GM19193 (cell line): ENCODE results near the gene LTC4S.

Experiments used
- POLR2A ChIP-seq: IDR thresholded peaks from 4 replicates; pipeline ENCODE4 v1.6.1; 2011; ENCODE audit not compliant: insufficient read depth, insufficient read length; ENCODE audit errors: extremely low read depth

The LTC4S gene, protein sequence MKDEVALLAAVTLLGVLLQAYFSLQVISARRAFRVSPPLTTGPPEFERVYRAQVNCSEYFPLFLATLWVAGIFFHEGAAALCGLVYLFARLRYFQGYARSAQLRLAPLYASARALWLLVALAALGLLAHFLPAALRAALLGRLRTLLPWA

DNA sequence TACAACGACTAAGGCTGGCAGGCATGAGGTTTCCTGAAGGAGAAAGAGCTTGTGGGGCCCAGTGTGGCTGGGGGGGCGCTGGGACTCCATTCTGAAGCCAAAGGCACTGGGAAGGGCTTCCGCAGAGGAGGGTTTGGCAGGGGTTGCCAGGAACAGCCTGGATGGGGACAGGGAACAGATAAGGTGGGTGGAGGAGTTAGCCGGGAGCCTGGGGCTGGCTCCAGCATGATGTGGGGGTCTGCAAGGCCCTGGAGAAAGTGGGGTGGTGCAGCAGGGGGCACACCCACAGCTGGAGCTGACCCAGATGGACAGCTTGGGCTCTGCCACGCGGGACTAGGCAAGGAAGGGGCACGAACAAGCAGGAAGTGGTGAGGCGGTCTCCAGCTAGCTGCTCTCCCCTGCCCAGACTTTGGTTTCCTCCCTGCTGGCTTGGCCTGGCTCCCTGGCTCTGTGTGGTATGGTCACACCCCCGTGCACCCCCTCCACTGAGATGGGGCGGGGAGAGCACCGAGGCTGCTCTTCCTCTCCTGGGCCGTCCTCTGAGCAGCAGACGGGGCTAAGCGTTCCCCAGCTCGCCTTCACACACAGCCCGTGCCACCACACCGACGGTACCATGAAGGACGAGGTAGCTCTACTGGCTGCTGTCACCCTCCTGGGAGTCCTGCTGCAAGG lies at the start of gene LTC4S:
Gene LTC4S (plus strand): TSS at position 519 of the 672 bp plus-strand sequence. CDS start 95 bp downstream, at position 614.
- TF ChIP-seq POLR2A = no peak

DNA sequence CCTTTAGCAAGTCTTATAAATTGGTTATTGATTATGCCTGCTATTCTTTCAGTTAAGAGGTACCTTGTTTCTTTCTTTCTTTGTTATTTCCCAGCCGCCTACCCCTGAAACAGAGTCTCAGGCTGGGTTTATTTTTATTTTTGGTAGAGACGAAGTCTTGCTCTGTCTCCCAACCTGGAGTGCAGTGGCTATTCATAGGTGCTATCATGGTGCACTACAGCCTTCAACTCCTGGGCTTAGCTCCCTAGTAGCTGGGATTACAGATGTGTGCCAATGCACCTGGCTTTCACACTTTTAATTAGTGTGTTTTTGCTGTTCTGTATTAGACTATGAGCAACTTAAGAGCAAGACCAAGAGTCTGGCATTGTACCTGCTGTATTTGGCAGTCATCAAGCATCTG lies 46.9 kb upstream of the LTC4S start:
- TF ChIP-seq POLR2A = no peak

DNA sequence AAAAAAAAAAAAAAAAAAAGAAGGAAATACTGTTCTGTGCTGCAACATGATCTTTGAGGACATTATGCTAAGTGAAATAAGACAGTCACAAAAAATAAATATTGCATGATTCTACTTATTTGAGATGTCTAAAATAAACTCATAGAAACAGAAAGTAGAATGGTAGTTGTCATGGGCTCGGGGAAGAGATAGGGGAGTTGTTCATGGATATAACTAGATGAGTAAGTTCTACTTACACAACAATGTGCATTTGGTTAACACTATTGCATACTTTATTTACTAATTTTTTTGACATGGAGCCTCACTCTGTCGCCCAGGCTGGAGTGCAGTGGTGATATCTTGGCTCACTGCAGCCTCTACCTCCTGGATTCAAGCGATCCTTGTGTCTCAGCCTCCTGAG lies 46.0 kb upstream of the LTC4S start:
- no peak for TF ChIP-seq POLR2A

DNA sequence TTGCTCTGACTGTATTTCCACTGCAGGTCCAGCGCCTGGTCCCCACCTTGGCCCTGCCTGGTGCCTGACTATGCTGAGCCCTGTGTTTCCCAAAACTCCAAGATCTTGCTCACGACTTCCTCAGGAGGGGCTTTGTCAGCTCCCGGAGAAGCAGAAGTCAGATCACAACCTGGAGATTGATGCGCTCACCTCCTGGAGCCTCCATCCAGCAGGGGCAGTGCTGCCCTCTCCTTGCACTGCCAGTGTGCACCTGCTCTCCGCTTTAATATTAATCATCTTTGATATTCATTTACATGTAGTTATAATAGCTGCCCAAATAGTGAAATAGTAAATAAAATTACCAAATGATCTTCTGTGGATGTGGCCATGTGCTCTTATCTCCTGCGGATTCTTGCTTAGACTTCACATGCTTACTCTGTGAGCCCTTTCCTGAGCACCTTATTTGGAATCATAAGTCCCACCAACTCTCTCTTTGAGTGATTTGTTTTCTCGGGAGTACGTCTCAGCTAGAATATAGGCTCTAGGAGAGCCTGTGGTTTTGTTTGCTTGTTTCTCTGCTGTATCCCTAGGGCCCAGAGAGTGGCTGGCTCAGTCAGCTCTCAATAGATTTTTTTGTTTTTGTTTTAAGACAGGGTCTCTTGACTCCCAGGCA lies 43.8 kb upstream of the LTC4S start:
- TF ChIP-seq POLR2A = no peak

DNA sequence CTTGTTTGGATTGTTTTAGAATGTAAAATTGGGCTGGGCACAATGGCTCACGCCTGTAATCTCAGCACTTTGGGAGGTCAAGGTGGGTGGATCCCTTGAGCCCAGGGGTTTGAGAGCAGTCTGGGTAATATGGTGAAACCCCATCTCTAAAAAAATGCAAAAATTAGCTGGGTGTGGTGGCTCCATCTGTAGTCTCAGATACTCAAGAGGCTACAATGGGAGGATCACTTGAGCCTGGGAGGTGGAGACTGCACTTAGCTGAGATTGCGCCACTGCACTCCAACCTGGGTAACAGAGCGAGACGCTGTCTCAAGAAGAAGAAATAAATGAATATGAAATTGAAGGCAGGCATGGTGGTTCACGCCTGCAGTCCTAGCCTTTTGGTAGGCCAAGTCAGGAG lies 39.8 kb upstream of the LTC4S start:
- TF ChIP-seq POLR2A = no peak

DNA sequence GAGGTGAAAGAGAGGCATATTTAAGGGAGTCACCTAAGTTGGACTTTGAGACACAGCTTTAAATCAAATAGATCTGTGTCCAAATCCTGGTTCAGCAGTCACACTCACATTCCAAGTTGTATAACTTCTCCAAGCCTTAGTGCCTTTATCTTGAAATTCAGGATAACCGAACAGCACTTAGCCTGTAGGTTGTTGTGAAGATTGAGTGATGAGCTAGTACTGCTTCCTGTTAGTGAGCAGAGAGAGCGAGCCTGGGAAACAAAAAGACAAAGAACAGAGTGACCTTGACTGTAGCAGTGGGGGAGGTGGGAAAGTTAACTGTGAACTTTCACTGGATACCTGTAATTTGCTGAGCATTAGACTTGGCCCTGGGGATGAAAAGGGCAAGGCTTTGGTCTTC lies 38.8 kb upstream of the LTC4S start:
- TF ChIP-seq POLR2A = no peak

DNA sequence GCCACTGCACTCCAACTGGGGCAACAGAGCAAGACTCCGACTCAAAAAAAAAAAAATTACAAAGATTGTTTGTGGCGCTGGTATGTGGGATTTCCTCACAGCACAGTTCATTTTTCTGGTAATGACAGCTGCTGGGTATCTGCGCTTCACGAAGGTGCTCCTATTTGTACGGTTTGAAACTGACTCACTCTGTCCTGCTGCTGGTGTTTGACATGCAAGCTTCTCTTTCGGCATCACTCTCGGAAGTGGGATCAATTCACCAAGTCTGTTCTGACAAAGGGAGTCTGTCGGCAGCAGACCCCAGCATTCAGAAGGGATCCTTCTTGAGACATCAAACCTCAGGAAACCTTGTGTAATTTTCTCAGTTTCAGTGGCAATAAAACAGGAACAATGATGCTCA lies 34.8 kb upstream of the LTC4S start:
- TF ChIP-seq POLR2A = no peak

DNA sequence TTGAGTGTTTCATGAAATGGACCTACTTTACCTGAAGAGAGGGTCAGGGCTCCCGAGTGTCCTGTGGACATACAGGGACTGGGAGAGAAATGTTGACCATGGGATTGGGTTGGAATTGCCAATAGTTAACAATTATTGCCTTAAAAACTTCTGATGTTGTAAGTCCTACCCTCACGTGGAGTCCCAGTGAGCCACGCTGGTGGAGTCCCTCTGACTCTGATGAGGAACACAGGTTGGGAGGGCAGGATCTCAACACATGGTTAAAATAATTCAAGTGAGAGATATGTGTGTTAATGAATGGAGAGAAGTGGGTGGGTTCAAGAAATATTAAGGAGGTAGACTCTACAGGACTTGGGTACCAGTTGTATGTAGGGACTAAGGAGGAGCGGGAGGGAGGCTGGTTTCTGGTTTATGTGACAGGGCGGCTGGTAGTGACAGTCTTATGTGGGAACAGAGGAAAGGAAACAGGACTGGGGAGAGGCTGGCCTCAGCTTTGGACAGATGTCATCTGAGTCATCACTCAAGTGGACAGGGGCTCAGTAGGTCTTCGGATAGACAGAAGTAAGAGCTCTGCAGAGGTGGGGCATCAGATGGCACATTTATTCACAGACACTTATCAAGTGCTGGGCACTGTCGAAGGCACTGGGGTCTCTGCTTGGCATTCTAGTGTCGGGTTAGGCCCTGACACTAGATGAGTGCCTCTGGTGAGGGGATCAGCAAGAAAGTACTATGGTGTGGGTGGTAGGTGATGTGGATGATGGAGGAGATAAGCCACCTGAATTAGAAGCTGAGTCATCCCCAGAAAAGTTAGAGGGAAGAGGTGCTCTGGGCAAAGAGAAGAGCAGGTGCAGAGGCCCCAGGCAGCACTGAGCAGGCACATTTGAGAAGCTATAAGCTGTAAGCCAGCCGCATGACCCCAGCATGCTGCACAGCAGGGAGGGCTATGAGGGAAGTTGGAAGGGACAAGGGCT lies 33.9 kb upstream of the LTC4S start:
- no peak for TF ChIP-seq POLR2A

DNA sequence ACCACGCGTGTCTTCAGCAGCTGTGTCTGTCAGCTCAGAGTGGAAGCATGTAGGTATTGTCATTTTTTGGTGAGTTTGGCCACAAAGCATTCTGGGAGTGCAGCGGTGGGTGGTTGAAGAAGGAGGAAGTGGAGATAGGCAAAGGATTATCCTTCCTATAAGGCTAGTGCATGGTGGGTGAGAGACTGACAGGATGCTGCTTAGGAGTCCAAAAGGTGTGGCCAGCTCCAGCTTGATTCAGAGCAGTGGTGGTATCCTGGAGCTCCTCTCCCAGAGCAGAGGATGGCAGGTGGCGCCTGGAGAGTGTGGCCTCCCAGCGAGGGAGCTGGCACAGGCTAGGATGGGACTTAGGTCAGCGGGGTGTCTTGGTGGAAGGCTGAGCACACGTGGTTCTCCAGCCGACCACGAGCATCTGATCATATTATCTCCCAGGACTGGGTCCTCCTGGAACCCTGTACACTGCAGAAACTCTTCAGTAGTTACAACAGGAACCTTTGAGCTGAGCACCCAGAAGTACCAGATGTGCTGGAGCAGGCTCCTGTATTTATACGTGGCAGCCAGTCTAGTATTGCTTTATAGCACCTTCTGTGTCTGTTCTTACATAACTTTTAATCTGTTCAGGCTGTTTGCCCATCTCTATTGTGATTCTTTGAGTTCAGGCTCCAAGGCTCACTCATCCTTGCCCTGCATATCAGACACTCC lies 31.6 kb upstream of the LTC4S start:
- TF ChIP-seq POLR2A = no peak

DNA sequence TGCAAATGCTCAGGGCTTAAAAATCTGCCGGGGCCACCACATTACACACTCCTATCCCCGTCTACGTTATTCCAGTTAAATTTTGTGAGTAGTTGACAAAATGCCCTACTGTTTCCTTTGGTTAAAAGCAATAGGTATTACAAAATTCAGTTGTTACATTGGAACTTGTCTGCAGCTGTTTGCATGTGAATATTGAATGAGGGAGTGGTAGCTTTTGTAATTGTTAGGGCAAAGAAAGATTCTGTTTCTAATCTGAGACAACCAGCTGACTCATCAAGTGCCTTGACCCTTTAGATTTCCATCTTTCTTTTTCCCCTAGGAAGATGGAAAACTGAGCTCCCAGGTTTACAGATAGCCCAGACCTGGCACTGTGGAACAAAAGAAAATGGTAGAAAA lies 31.0 kb upstream of the LTC4S start:
- no peak for TF ChIP-seq POLR2A

DNA sequence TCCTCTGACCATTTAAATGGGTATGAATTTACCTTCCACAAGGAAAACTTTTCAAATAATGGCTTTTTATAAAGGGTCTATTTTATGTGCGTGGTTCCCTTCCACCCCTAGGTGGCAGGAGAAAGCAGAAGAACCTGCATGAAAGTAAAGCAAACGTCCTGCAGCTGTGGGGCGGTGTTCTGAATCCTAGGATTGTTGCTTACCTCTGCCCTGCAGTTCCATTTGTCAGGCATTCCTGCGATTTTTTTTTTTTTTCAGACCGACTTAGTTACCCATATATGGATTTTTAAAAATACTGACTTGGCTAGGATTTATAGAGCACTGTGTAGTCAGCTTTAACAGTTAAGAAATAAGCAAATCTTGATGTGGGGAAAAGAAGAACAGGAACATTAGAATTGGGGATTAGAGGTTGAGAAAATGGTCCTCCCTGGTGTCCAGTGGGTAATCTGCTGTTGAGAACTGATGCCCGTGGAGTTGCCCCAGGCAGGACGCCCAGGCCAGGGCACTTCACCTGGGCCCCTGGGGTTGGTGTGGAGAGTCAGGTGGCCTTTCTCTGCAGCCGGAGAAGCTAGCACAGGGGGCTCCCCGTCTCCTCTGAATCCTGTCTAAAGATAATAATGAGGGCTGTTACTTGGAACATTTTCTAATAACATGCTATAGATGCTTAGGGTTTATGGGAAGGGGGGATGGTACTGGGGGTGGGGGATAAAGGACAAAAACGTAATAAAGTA lies 30.4 kb upstream of the LTC4S start:
- TF ChIP-seq POLR2A = no peak

DNA sequence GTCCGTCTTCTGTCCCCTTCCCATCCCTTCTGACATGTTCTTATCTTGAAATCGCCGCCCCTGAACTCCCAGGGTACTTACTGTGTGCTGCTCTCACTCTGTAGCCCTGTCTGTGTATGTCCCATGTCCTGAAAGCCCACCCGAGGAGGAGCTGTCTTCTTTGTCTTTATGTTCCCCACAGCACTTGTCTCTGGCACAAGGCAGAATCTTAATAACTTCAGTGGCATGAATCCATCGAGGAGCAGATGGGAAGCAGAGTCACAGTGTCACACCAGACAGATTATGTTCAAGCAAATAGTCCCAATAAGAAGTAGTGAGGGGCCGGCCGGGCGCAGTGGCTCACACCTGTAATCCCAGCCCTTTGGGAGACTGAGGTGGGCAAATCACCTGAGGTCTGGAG lies 29.7 kb upstream of the LTC4S start:
- no peak for TF ChIP-seq POLR2A

DNA sequence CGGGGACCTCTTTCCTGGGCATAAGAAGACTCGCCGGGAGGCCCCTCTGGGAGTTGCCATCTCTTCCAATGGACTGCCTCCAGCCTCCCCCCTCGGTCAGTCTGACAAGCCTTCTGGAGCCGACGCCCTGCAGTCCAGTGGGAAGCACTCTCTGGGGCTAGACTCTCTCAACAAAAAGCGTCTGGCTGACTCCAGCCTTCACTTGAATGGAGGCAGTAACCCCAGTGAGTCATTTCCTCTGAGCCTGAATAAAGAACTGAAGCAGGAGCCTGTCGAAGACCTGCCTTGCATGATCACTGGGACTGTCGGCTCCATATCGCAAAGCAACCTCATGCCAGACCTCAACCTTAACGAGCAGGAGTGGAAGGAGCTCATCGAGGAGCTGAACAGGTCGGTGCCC lies 28.4 kb upstream of the LTC4S start:
- TF ChIP-seq POLR2A = no peak
